Right lobe of liver (tissue), 6 donors: ENCODE measurements around the gene ITPKC. TPM values are rescaled to one million over a fixed set of nuclear protein-coding genes. Genes with fewer than 3 reads are reported as not detected.

Experiments used
- ATAC-seq, 4 donors: fragments of 200-7000 bp; cut with Tn5 transposase; one replicate each; pipeline ENCODE4 v1.9.1; 2020; ENCODE audit warnings: mild to moderate bottlenecking in 4 of 4, moderate library complexity in 4 of 4
- DNase-seq, 3 donors: peaks; one replicate each; pipeline ENCODE4 v3.0.0-alpha.2; 2020
- H3K27ac ChIP-seq, 3 donors: fragments of 200-600 bp; one replicate each; pipeline ENCODE4 v1.8.0; 2022
- H3K27me3 ChIP-seq, 2 donors: fragments of 200-600 bp; one replicate each; pipeline ENCODE4 v1.8.0; 2022
- H3K36me3 ChIP-seq, 4 donors: fragments of 200-600 bp; sonication (generic) in 1 of 4; one replicate each; pipeline versions ENCODE4 v1.5.1 to v1.8.0; 2017 to 2022; ENCODE audit warnings: control low read depth in 1 of 4
- H3K4me1 ChIP-seq, 4 donors: fragments of 200-600 bp; sonication (generic) in 1 of 4; one replicate each; pipeline versions ENCODE4 v1.5.1 to v1.8.0; 2017 to 2022; ENCODE audit warnings: control low read depth in 1 of 4
- H3K4me3 ChIP-seq, 3 donors: fragments of 200-600 bp; one replicate each; pipeline ENCODE4 v1.8.0; 2022
- H3K9me3 ChIP-seq, 4 donors: fragments of 200-600 bp; sonication (generic) in 1 of 4; one replicate each; pipeline versions ENCODE4 v1.5.1 to v1.8.0; 2017 to 2022; ENCODE audit warnings: control low read depth in 1 of 4
- POLR2A ChIP-seq: fragments of 450-650 bp; IDR thresholded peaks from one replicate; pipeline ENCODE4 v1.6.1; 2017; ENCODE audit warnings: antibody characterized with exemption, mild to moderate bottlenecking
- WGBS: methylation state at CpG from one replicate; pipeline ENCODE4 v1.1.6; 2018; ENCODE audit warnings: low coverage, low lambda C conversion rate; ENCODE audit not compliant: insufficient coverage; ENCODE audit errors: missing lambda C conversion rate; 5-methylcytosine and 5-hydroxymethylcytosine counted together
- intact Hi-C, 2 donors: fragments of 100-400 bp; cut with DNase I; formaldehyde crosslinking; loops; one replicate each; pipeline versions ENCODE4 v1.11.2 to v1.14.1; 2022
- total RNA-seq, 6 experiments: library from RNA; depleted of rRNA in 2 of 6; stranded (reverse); fragments of >200 nt in 2 of 6; fragmentation: NEBNext Ultra II Directional in 3 of 6; extraction: Animal tissue kit (Norgen Biotek cat#: 25700) in 3 of 6; gene quantifications; one replicate each; pipeline versions ENCODE4 v1.1.0 to v1.2.4, GENCODE V29; 2016 to 2023
- TF ChIP-seq, protein P1 (sequence below), 4 donors: fragments of 200-600 bp in 3 of 4; fragments of 450-650 bp in 1 of 4; IDR thresholded peaks; one replicate each; pipeline versions ENCODE4 v1.5.1 to v1.8.0; 2016 to 2022; ENCODE audit warnings: antibody characterized with exemption in 4 of 4, mild to moderate bottlenecking in 2 of 4
- donor health status: DM: no; HTN: yes; CAD: no.
- donor health status: DM: no; HTN: no; CAD: no.
- donor health status: DM: no; HTN: no; CAD: no.
- donor health status: DM: no; HTN: yes; CAD: no.
- donor health status: DM: no; HTN: yes; CAD: no.

The ITPKC gene
- total RNA-seq, 6 experiments from 2014 or later: 6.8 to 19.7 (median 11.1) TPM

- 19% methylated on average over 19 of the region's 56 CpGs for WGBS
- no peaks in the 10 kb centered on the region for H3K27me3 ChIP-seq
- H3K4me1 ChIP-seq: peaks cover 0 to 5% (median 0%) of the 10 kb centered on the region in 4 donors
- H3K27ac ChIP-seq: peak overlapping the region in 1 of 3 donors; percentile 15
- H3K9me3 ChIP-seq: no peaks in the 10 kb centered on the region
- H3K4me3 ChIP-seq: peak overlapping the region; percentile 45 to 56 (median 49)
- intact Hi-C loops: no loop called here
- H3K36me3 ChIP-seq: peaks cover 0 to 8% (median 0%) of the 10 kb centered on the region in 4 donors
- ATAC-seq (peak; percentile 92 to 96 (median 93)), DNase-seq (peak; percentile 95 to 97 (median 96))
- TF ChIP-seq, protein P1, sequence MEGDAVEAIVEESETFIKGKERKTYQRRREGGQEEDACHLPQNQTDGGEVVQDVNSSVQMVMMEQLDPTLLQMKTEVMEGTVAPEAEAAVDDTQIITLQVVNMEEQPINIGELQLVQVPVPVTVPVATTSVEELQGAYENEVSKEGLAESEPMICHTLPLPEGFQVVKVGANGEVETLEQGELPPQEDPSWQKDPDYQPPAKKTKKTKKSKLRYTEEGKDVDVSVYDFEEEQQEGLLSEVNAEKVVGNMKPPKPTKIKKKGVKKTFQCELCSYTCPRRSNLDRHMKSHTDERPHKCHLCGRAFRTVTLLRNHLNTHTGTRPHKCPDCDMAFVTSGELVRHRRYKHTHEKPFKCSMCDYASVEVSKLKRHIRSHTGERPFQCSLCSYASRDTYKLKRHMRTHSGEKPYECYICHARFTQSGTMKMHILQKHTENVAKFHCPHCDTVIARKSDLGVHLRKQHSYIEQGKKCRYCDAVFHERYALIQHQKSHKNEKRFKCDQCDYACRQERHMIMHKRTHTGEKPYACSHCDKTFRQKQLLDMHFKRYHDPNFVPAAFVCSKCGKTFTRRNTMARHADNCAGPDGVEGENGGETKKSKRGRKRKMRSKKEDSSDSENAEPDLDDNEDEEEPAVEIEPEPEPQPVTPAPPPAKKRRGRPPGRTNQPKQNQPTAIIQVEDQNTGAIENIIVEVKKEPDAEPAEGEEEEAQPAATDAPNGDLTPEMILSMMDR (IDR thresholded peaks at IDR 0.05): no peak
- no peak for TF ChIP-seq POLR2A
Measured at GRCh38 chr19:40690693-40691420, 26.1 kb upstream of the ITPKC start.

GRCh38 chr19:40691421-40692211 is 25.3 kb upstream of the ITPKC start:
- Histone ChIP-seq H3K27ac (no peak overlapping the region), H3K9me3 (no peaks in the 10 kb centered on the region), H3K4me3 (no peak overlapping the region), H3K4me1 (peaks cover 0 to 9% (median 0%) of the 10 kb centered on the region in 4 donors), H3K27me3 (no peaks in the 10 kb centered on the region), H3K36me3 (peaks cover 0 to 7% (median 0%) of the 10 kb centered on the region in 4 donors)
- no peak for TF ChIP-seq POLR2A
- TF ChIP-seq, protein P1 (IDR thresholded peaks at IDR 0.05): no peak
- DNase-seq: no peak
- intact Hi-C loops: no loop called here
- no peak for ATAC-seq
- 51% methylated on average over 3 of the region's 24 CpGs for WGBS

DNA sequence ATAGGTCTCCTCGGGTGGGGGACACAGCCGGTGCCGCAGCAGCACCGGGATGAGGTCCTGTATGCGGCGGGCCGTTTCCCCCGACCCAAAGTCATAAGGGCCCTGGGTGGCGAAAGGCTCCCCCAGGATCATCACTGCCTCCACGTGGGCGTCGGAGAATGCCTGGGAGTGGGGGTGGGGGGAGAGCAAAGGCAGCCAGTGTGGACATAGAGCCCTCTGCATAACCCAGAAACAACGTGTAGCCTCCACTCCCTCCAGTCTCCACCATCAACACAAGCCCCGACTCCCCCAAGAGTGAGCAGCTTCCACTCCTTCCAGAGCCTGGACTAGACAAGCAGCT is 24.7 kb upstream of the ITPKC start:
- Histone ChIP-seq H3K4me3 (no peak overlapping the region), H3K9me3 (no peaks in the 10 kb centered on the region), H3K27me3 (no peaks in the 10 kb centered on the region), H3K36me3 (peaks cover 0 to 7% (median under 1%) of the 10 kb centered on the region in 4 donors), H3K4me1 (peaks cover 0 to 9% (median 0%) of the 10 kb centered on the region in 4 donors), H3K27ac (no peak overlapping the region)
- no peak for TF ChIP-seq POLR2A
- TF ChIP-seq, protein P1 (IDR thresholded peaks at IDR 0.05): no peak
- WGBS: 100% methylated on average over 1 of the region's 14 CpGs
- ATAC-seq: no peak
- DNase-seq: no peak
- intact Hi-C loops: no loop called here

- TF ChIP-seq, protein P1 (IDR thresholded peaks at IDR 0.05): no peak
- no peak for TF ChIP-seq POLR2A
- Histone ChIP-seq H3K27me3 (no peaks in the 10 kb centered on the region), H3K4me3 (no peak overlapping the region), H3K27ac (no peak overlapping the region), H3K36me3 (peaks cover 0 to 7% (median under 1%) of the 10 kb centered on the region in 4 donors), H3K9me3 (no peaks in the 10 kb centered on the region), H3K4me1 (peaks cover 0 to 9% (median 0%) of the 10 kb centered on the region in 4 donors)
- WGBS: 100% methylated on average over 2 of the region's 11 CpGs
- DNase-seq (no peak), ATAC-seq (no peak)
- intact Hi-C loops: no loop called here
Measured at GRCh38 chr19:40693150-40693788, 23.6 kb upstream of the ITPKC start.
